ENCODE results near the gene RBMS3. TPM values are rescaled to one million over a fixed set of nuclear protein-coding genes. Genes with fewer than 3 reads are reported as not detected.

RBMS3 gene
- total and polyA plus RNA-seq, 2 of the 8 experiments (the other 6 are each of a cell fraction or from before 2014, with no cell fraction given): 3.7 to 6.9 TPM

DNA sequence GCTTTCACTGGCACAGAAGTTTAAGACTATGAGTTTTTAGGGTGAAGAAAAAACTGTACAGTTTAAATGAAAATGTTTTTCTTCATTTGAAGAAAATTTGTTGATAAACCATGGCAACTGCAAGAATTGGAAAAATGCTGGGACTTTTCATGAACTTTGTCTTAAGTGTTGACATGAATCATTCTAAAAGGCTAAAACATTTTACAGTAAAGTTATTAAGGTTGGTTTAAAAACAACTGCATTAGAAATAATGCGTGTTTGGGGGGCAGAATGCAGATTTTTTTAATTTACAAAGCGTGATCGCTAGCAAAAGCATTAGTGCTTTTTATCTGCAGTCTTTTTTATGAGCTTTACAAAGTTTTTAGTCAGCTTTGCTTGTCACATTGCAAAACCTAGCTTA lies 723.6 kb downstream of the RBMS3 start:
- Histone ChIP-seq H3K36me3 (ENCODE audit: control insufficient read depth in 2 of 4, insufficient read depth in 4 of 4, low read length in 3 of 4) (no peaks in the 10 kb centered on the region), H3K4me3 (ENCODE audit: extremely low read depth in 1 of 4, insufficient read depth in 2 of 4, low read depth in 3 of 4, low read length in 4 of 4) (no peak overlapping the region), H3K14ac (ENCODE audit: insufficient read length) (no peak overlapping the region), H3K79me2 (ENCODE audit: control insufficient read depth in 1 of 2, insufficient read depth in 2 of 2, low read length in 2 of 2) (no peaks in the 10 kb centered on the region), H3K18ac (ENCODE audit: extremely low read depth, low read length) (no peak overlapping the region), H3K9ac (replicated peaks in 1 of 4; ENCODE audit: extremely low read depth in 1 of 4, low read depth in 3 of 4, low read length in 3 of 4) (no peak overlapping the region), H2BK5ac (ENCODE audit: low read depth, low read length) (no peak overlapping the region), H2BK12ac (ENCODE audit: low read depth, low read length) (no peak overlapping the region), H4K91ac (replicated peaks; ENCODE audit: insufficient read length, low read length) (no peak overlapping the region), H3K23me2 (ENCODE audit: low read depth, low read length) (no peaks in the 10 kb centered on the region), H3K9me3 (ENCODE audit: insufficient read depth in 2 of 2, low read depth in 1 of 2, low read length in 1 of 2) (no peaks in the 10 kb centered on the region), H4K8ac (ENCODE audit: extremely low read depth, insufficient read depth, low read length) (no peak overlapping the region), H4K5ac (ENCODE audit: insufficient read length, low read depth, low read length) (no peak overlapping the region), H2AK5ac (ENCODE audit: low read depth, low read length) (no peak overlapping the region), H3K4me2 (ENCODE audit: insufficient read depth in 1 of 2, low read depth in 2 of 2, low read length in 2 of 2) (no peak overlapping the region), H3K23ac (ENCODE audit: insufficient read length) (no peak overlapping the region), H3K27me3 (replicated peaks in 1 of 4; ENCODE audit: control insufficient read depth in 3 of 4, extremely low read depth in 1 of 4, insufficient read depth in 3 of 4, low read length in 3 of 4) (no peaks in the 10 kb centered on the region), H2BK20ac (ENCODE audit: low read length) (no peak overlapping the region), H3K4ac (replicated peaks; ENCODE audit: insufficient read length, low read depth, low read length) (no peak overlapping the region), H3K27ac (ENCODE audit: low read depth, low read length) (no peak overlapping the region), H4K20me1 (replicated peaks in 1 of 2; ENCODE audit: control insufficient read depth in 1 of 2, insufficient read depth in 2 of 2, low read length in 2 of 2) (no peaks in the 10 kb centered on the region), H3K4me1 (replicated peaks in 1 of 4; ENCODE audit: control insufficient read depth in 3 of 4, insufficient read depth in 4 of 4, low read length in 3 of 4) (no peaks in the 10 kb centered on the region; a peak in 1 of 7 replicates), H2BK15ac (ENCODE audit: low read length) (no peak overlapping the region), H3K56ac (replicated peaks; ENCODE audit: insufficient read length, low read depth, low read length) (no peak overlapping the region), H3K79me1 (ENCODE audit: low read depth, low read length) (no peaks in the 10 kb centered on the region), H2BK120ac (replicated peaks; ENCODE audit: low read depth, low read length) (no peak overlapping the region), H2AFZ (ENCODE audit: low read length) (no peak overlapping the region)
- 78% methylated on average over 3 of the region's 3 CpGs; no CpG with 5 or more reads in 1 of the 2 experiments for WGBS, 2 experiments (ENCODE audit: extremely low coverage in 1 of 2, insufficient coverage in 1 of 2, insufficient read length in 1 of 2, insufficient replicate concordance in 2 of 2, low coverage in 1 of 2, low lambda C conversion rate in 2 of 2, missing lambda C conversion rate in 1 of 2)
- DNase-seq (ENCODE audit: low read depth in 1 of 2, low spot score in 2 of 2): no peak
- FAIRE-seq: no peak
- CTCF ChIA-PET (ENCODE audit: partially characterized antibody): interaction anchor here (0.6 to 2.9 kb wide), 4 partner anchors 8 to 747 kb away, joined by 3 to 19 read pairs (median 4); no protein-coding TSS in a partner anchor
- POLR2A ChIA-PET (ENCODE audit: partially characterized antibody): no interaction called here
- TF ChIP-seq CREB1 (IDR thresholded peaks at IDR 0.05) (no peak), RAD21 (IDR thresholded peaks at IDR 0.05 in 1 of 2, conservative IDR thresholded peaks at IDR 0.05 in 1 of 2; ENCODE audit: low read depth in 2 of 2, low read length in 2 of 2) (no peak), TAF1 (IDR thresholded peaks at IDR 0.05; ENCODE audit: low read depth, low read length) (no peak), CHD2 (IDR thresholded peaks at IDR 0.05; ENCODE audit: low read length) (no peak), BACH1 (IDR thresholded peaks at IDR 0.05; ENCODE audit: low read length) (no peak), PHF8 (conservative IDR thresholded peaks at IDR 0.05; ENCODE audit: low read depth, low read length) (no peak), SIN3A (conservative IDR thresholded peaks at IDR 0.05 in 1 of 2, IDR thresholded peaks at IDR 0.05 in 1 of 2; ENCODE audit: low read depth in 1 of 2, low read length in 2 of 2) (no peak), CEBPB (IDR thresholded peaks at IDR 0.05; ENCODE audit: low read depth, low read length) (no peak), TCF12 (IDR thresholded peaks at IDR 0.05; ENCODE audit: low read depth, low read length) (no peak), RFX5 (IDR thresholded peaks at IDR 0.05; ENCODE audit: borderline replicate concordance, low read depth, low read length) (no peak), TAF7 (optimal IDR thresholded peaks at IDR 0.05; ENCODE audit: borderline replicate concordance, low read depth, low read length) (no peak), BCL11A (IDR thresholded peaks at IDR 0.05; ENCODE audit: low read depth in 2 of 2, low read length in 2 of 2) (no peak), TBP (IDR thresholded peaks at IDR 0.05; ENCODE audit: low read depth, low read length) (no peak), NRF1 (IDR thresholded peaks at IDR 0.05; ENCODE audit: low read depth, low read length) (no peak)
- TF ChIP-seq, protein P1, sequence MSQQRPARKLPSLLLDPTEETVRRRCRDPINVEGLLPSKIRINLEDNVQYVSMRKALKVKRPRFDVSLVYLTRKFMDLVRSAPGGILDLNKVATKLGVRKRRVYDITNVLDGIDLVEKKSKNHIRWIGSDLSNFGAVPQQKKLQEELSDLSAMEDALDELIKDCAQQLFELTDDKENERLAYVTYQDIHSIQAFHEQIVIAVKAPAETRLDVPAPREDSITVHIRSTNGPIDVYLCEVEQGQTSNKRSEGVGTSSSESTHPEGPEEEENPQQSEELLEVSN (IDR thresholded peaks at IDR 0.05): no peak
